HepG2 (cell line): ENCODE measurements around the gene DGUOK. TPM values are rescaled to one million over a fixed set of nuclear protein-coding genes. Genes with fewer than 3 reads are reported as not detected.
A peak's percentile ranks its signal among the peaks of the same experiment; 100 is the strongest.

Source experiments
- ATAC-seq: fragments of 200-7000 bp; cut with Tn5 transposase; 3 replicates; pipeline ENCODE4 v1.9.1; 2020; ENCODE audit warnings: mild to moderate bottlenecking, moderate library complexity
- BruUV-seq: library from RNA; stranded (reverse); fragments of 400-500 nt; replicated peaks from 2 replicates; lab custom pipeline; 2021; lab: Mats Ljungman, UMichigan
- CTCF ChIA-PET: fragments of 300-600 bp; formaldehyde crosslinking; extraction: SDS; loops from one replicate; lab custom pipeline; 2021; ENCODE audit warnings: low total read pairs, inconsistent platforms, low intra/inter-chr PET ratio; lab: Yijun Ruan, JAX
- POLR2A ChIA-PET: fragments of 350-600 bp; sonication (Branson Sonifier 250); formaldehyde crosslinking; loops from one replicate; lab custom pipeline; 2020; ENCODE audit warnings: antibody characterized with exemption, inconsistent platforms; lab: Yijun Ruan, JAX
- DNase-seq: peaks from one replicate; pipeline ENCODE4 v3.0.0-alpha.2; 2015; ENCODE audit warnings: low spot score
- FAIRE-seq: peaks from 3 replicates; lab custom pipeline; 2011; peaks lifted over from hg19 to GRCh38; lab: Jason Lieb, UNC
- H2AFZ ChIP-seq: one replicate; pipeline ENCODE4 v1.6.1; 2011; ENCODE audit warnings: low read length, inconsistent platforms
- H3K27ac ChIP-seq: fragments of 300-600 bp; 3 replicates; pipeline ENCODE4 v1.8.0; 2011; ENCODE audit warnings: mixed run types, mild to moderate bottlenecking, mixed read lengths, low read length, inconsistent platforms; ENCODE audit not compliant: insufficient read depth; ENCODE audit errors: extremely low read length
- H3K27me3 ChIP-seq, 2 experiments: fragments of 200-600 bp in 1 of 2; 2 replicates in 1 of 2; 3 replicates in 1 of 2; pipeline versions ENCODE4 v1.6.0 to v1.8.0; 2011; ENCODE audit warnings: low read length in 2 of 2, mild to moderate bottlenecking in 2 of 2, moderate library complexity in 2 of 2, inconsistent platforms in 1 of 2; ENCODE audit not compliant: insufficient read depth in 2 of 2, control insufficient read depth in 1 of 2
- H3K36me3 ChIP-seq, 2 experiments: fragments of 200-600 bp in 1 of 2; replicated peaks in 1 of 2; 2 replicates in 1 of 2; 3 replicates in 1 of 2; pipeline versions ENCODE4 v1.5.1 to v1.8.0; 2011; ENCODE audit warnings: low read length in 2 of 2, inconsistent platforms in 1 of 2; ENCODE audit not compliant: insufficient read depth in 2 of 2, control insufficient read depth in 1 of 2
- H3K4me1 ChIP-seq: 2 replicates; pipeline ENCODE4 v1.5.1; 2012; ENCODE audit warnings: low read length, inconsistent platforms; ENCODE audit not compliant: insufficient read depth
- H3K4me2 ChIP-seq: 2 replicates; pipeline ENCODE4 v1.6.0; 2011; ENCODE audit warnings: low read depth, low read length, inconsistent platforms
- H3K4me3 ChIP-seq, 3 experiments: fragments of 200-600 bp in 1 of 3; sonication (generic), shearing (Covaris generic) in 1 of 3; replicated peaks in 1 of 3; 2 replicates each; pipeline ENCODE4 v1.5.1; 2011 to 2016; ENCODE audit warnings: low read length in 3 of 3, inconsistent platforms in 2 of 3, low read depth in 2 of 3, mild to moderate bottlenecking in 2 of 3, control low read depth in 1 of 3, mixed read lengths in 1 of 3; ENCODE audit not compliant: insufficient read depth in 1 of 3
- H3K79me2 ChIP-seq: one replicate; pipeline ENCODE4 v1.6.1; 2011; ENCODE audit warnings: low read length, inconsistent platforms; ENCODE audit not compliant: insufficient read depth
- H3K9ac ChIP-seq: 2 replicates; pipeline ENCODE4 v1.6.0; 2011; ENCODE audit warnings: mild to moderate bottlenecking, low read depth, low read length, inconsistent platforms; ENCODE audit not compliant: insufficient read depth
- H3K9me3 ChIP-seq: 2 replicates; pipeline ENCODE4 v1.5.1; 2012; ENCODE audit warnings: mild to moderate bottlenecking, low read length
- H4K20me1 ChIP-seq: 2 replicates; pipeline ENCODE4 v1.6.0; 2011; ENCODE audit warnings: inconsistent platforms, mild to moderate bottlenecking, low read length, moderate library complexity; ENCODE audit not compliant: insufficient read depth
- ATF7 ChIP-seq, 2 experiments: fragments of 450-650 bp in 1 of 2; sonication (generic) in 1 of 2; formaldehyde crosslinking in 1 of 2; IDR thresholded peaks; 2 replicates each; pipeline versions ENCODE4 v1.4.0 to v1.6.1; 2016 to 2020; ENCODE audit warnings: antibody characterized with exemption in 1 of 2, mild to moderate bottlenecking in 1 of 2, missing genetic modification reagents in 1 of 2
- CREB1 ChIP-seq, 2 experiments: fragments of 450-650 bp in 1 of 2; IDR thresholded peaks; 2 replicates each; pipeline ENCODE4 v1.6.1; 2016 to 2017; ENCODE audit warnings: control low read depth in 1 of 2, mild to moderate bottlenecking in 1 of 2, missing compliant biosample characterization in 1 of 2, missing genetic modification characterization in 1 of 2
- DMAP1 ChIP-seq: IDR thresholded peaks from 2 replicates; pipeline ENCODE4 v1.6.1; 2016
- NFE2 ChIP-seq: sonication (generic); formaldehyde crosslinking; IDR thresholded peaks from 2 replicates; pipeline ENCODE4 v1.4.0; 2020; ENCODE audit warnings: missing genetic modification reagents
- ZBTB21 ChIP-seq: sonication (generic); formaldehyde crosslinking; IDR thresholded peaks from 2 replicates; pipeline ENCODE4 v1.4.0; 2020; ENCODE audit warnings: missing genetic modification reagents
- ZNF431 ChIP-seq: sonication (generic); formaldehyde crosslinking; IDR thresholded peaks from 2 replicates; pipeline ENCODE4 v1.9.0; 2022; ENCODE audit warnings: missing genetic modification reagents, low read depth, mild to moderate bottlenecking, borderline replicate concordance
- WGBS: methylation state at CpG from one replicate; pipeline ENCODE4 v1.1.6; 2017; ENCODE audit warnings: low lambda C conversion rate; 5-methylcytosine and 5-hydroxymethylcytosine counted together
- in situ Hi-C: cut with HindIII; loops from 2 replicates; pipeline ENCODE4 v1.10.0; 2017; ENCODE audit warnings: low pct_unique_long_range_greater_than_20kb; ENCODE audit not compliant: extremely low pct_ligation_motif_present
- intact Hi-C: fragments of 100-400 bp; cut with micrococcal nuclease; formaldehyde crosslinking; loops from one replicate; pipeline ENCODE4 v1.10.0; 2022; ENCODE audit not compliant: unreplicated experiment
- polyA plus RNA-seq, 8 experiments: library from polyadenylated mRNA; depleted of rRNA in 3 of 8; stranded (reverse) in 7 of 8; unstranded in 1 of 8; fragments of >200 nt; fragmentation: Illumina TruSeq in 4 of 8; extraction: Trizol in 4 of 8; gene quantifications; 2 replicates each; pipeline versions ENCODE4 v1.2.1 to v1.2.3, GENCODE V29; 2011 to 2016; ENCODE audit warnings: low read depth in 4 of 8, missing spikeins in 1 of 8, mixed read lengths in 1 of 8; ENCODE audit not compliant: insufficient read depth in 1 of 8
- total RNA-seq, 5 experiments: library from RNA; depleted of rRNA; stranded (reverse); fragments of >200 nt; fragmentation: Illumina TruSeq; extraction: Trizol; gene quantifications; 2 replicates each; pipeline ENCODE4 v1.2.3, GENCODE V29; 2016; ENCODE audit warnings: low read depth in 1 of 5
- TF ChIP-seq, protein P1 (sequence below): sonication (generic); formaldehyde crosslinking; IDR thresholded peaks from 2 replicates; pipeline ENCODE4 v1.8.1; 2022; ENCODE audit warnings: low read depth, mild to moderate bottlenecking, missing genetic modification reagents
- TF ChIP-seq, protein P2 (sequence below): sonication (generic); formaldehyde crosslinking; IDR thresholded peaks from 2 replicates; pipeline ENCODE4 v1.9.0; 2021; ENCODE audit warnings: missing genetic modification reagents, mild to moderate bottlenecking, borderline replicate concordance
- TF ChIP-seq, protein P3 (sequence below): sonication (generic); formaldehyde crosslinking; IDR thresholded peaks from 2 replicates; pipeline ENCODE4 v1.8.0; 2022; ENCODE audit warnings: mild to moderate bottlenecking, missing genetic modification reagents

Gene DGUOK
- total and polyA plus RNA-seq, 2 of the 13 experiments (the other 11 are each of a cell fraction or from before 2014, with no cell fraction given) = 105 to 137 TPM

DNA sequence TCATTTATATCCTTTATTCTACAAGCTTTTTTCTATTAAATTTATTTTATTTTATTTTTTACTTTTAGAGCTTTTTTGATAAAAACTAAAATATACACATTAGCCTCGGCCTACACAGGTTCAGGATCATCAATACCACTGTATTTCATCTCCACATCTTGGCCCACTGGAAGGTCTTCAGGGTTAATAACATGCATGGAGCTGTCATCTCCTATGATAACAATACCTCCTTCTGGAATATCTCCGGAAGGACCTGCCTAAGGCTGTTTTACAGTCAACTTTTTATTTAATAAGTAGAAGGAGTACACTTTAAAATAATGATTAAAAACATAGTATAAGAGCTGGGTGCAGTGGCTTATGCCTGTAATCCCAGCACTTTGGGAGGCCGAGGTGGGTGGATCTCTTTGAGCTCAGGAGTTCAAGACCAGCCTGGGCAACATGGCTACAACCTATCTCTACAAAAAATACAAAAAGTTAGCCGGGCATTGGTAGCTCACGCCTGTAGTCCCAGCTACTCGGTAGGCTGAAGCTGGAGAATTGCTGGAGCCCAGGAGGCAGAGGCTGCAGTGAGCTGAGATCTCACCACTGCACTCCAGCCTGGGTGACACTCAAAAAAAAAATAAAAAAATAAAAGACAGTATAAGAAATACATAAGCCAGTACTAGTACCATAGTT lies 15.7 kb upstream of the DGUOK start (continued):
- TF ChIP-seq, protein P1, sequence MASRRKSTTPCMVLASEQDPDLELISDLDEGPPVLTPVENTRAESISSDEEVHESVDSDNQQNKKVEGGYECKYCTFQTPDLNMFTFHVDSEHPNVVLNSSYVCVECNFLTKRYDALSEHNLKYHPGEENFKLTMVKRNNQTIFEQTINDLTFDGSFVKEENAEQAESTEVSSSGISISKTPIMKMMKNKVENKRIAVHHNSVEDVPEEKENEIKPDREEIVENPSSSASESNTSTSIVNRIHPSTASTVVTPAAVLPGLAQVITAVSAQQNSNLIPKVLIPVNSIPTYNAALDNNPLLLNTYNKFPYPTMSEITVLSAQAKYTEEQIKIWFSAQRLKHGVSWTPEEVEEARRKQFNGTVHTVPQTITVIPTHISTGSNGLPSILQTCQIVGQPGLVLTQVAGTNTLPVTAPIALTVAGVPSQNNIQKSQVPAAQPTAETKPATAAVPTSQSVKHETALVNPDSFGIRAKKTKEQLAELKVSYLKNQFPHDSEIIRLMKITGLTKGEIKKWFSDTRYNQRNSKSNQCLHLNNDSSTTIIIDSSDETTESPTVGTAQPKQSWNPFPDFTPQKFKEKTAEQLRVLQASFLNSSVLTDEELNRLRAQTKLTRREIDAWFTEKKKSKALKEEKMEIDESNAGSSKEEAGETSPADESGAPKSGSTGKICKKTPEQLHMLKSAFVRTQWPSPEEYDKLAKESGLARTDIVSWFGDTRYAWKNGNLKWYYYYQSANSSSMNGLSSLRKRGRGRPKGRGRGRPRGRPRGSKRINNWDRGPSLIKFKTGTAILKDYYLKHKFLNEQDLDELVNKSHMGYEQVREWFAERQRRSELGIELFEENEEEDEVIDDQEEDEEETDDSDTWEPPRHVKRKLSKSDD (CRISPR knock-in tag) = no peak
- TF ChIP-seq, protein P2, sequence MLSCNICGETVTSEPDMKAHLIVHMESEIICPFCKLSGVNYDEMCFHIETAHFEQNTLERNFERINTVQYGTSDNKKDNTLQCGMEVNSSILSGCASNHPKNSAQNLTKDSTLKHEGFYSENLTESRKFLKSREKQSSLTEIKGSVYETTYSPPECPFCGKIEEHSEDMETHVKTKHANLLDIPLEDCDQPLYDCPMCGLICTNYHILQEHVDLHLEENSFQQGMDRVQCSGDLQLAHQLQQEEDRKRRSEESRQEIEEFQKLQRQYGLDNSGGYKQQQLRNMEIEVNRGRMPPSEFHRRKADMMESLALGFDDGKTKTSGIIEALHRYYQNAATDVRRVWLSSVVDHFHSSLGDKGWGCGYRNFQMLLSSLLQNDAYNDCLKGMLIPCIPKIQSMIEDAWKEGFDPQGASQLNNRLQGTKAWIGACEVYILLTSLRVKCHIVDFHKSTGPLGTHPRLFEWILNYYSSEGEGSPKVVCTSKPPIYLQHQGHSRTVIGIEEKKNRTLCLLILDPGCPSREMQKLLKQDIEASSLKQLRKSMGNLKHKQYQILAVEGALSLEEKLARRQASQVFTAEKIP (CRISPR knock-in tag) = no peak
- TF ChIP-seq, all 625 proteins: peak for 0

DNA sequence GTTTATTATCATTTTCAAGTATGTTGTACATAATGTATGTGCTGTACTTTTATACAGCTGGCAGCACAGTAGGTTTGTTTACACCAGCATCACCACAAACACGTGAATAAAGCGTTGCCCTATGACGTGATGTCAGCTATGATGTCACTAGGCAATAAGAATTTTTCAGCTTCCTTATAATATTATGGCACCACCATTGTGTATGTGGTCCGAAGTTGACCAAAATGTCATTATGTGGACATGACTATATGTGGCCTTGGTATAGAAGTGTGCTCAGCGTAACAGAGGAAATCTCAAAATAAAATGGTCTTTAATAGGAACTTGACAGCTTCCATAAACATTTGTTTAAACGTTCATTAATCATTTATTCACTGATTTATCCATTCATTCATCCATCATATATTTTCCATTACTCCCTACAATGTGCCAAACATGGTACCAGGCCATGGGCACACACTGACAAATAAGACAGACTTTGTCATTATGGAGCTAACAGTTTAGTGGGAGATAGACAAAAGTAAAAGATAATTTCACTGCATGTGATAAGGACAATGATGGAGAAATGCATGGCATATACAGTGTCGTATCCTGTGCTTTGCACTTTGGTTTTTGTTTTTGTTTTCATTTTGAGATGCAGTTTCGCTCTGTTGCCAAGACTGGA lies 15.0 kb upstream of the DGUOK start:
- Histone ChIP-seq H3K4me3 (no peak overlapping the region), H3K9me3 (no peaks in the 10 kb centered on the region), H3K36me3 (no peaks in the 10 kb centered on the region), H3K27ac (no peak overlapping the region), H3K4me1 (peaks cover 14% of the 10 kb centered on the region), H3K4me2 (no peak overlapping the region), H3K79me2 (no peaks in the 10 kb centered on the region), H4K20me1 (no peaks in the 10 kb centered on the region), H2AFZ (no peak overlapping the region), H3K27me3 (peaks cover 2 to 16% of the 10 kb centered on the region in 2 experiments; a peak in 2 of 5 replicates), H3K9ac (no peak overlapping the region)
- FAIRE-seq = peak; percentile 53
- no TSS peak for BruUV-seq
- 46% methylated on average over 8 of the region's 8 CpGs for WGBS
- ATAC-seq = no peak
- no peak for DNase-seq
- CTCF ChIA-PET = no interaction called here
- no peak for TF ChIP-seq DMAP1 (CRISPR knock-in tag)
- peak; percentile 87 for TF ChIP-seq CREB1 (IDR thresholded peaks at IDR 0.05)
- TF ChIP-seq CREB1 (CRISPR knock-in tag; IDR thresholded peaks at IDR 0.05) = no peak
- no peak for TF ChIP-seq NFE2 (CRISPR knock-in tag)
- TF ChIP-seq ZBTB21 = peak; percentile 29; the same call in 1 of the 2 replicates
- peak; percentile 20; the same call in 1 of the 2 replicates for TF ChIP-seq ATF7 (IDR thresholded peaks at IDR 0.05)
- no peak for TF ChIP-seq ATF7 (CRISPR knock-in tag; IDR thresholded peaks at IDR 0.05)
- TF ChIP-seq, protein P3, sequence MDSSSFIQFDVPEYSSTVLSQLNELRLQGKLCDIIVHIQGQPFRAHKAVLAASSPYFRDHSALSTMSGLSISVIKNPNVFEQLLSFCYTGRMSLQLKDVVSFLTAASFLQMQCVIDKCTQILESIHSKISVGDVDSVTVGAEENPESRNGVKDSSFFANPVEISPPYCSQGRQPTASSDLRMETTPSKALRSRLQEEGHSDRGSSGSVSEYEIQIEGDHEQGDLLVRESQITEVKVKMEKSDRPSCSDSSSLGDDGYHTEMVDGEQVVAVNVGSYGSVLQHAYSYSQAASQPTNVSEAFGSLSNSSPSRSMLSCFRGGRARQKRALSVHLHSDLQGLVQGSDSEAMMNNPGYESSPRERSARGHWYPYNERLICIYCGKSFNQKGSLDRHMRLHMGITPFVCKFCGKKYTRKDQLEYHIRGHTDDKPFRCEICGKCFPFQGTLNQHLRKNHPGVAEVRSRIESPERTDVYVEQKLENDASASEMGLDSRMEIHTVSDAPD (CRISPR knock-in tag) = no peak
- TF ChIP-seq ZNF431 (CRISPR knock-in tag) = no peak
- in situ Hi-C loops = no loop called here
- intact Hi-C loops = no loop called here
- POLR2A ChIA-PET = interaction anchor here (1.6 kb wide), 1 partner anchor 14 kb away, joined by 3 read pairs; no protein-coding TSS in a partner anchor
